SK-N-SH (cell line): ENCODE measurements around the gene CLIC5.

ENCODE experiments used
- CHD2 ChIP-seq: fragments of 150-350 bp; IDR thresholded peaks from 2 replicates; pipeline ENCODE4 v1.6.1; 2018; ENCODE audit warnings: low read length; ENCODE audit not compliant: partially characterized antibody
- ELF1 ChIP-seq: IDR thresholded peaks from 2 replicates; pipeline ENCODE4 v1.4.0; 2012
- EP300 ChIP-seq, 2 experiments: IDR thresholded peaks; 2 replicates each; pipeline versions ENCODE4 v1.4.0 to v1.6.1; 2012; ENCODE audit warnings: borderline replicate concordance in 1 of 2, low read depth in 1 of 2, low read length in 1 of 2
- FOXM1 ChIP-seq: IDR thresholded peaks from 2 replicates; pipeline ENCODE4 v1.4.0; 2012; ENCODE audit warnings: low read depth, mild to moderate bottlenecking
- GABPA ChIP-seq: IDR thresholded peaks from 2 replicates; pipeline ENCODE4 v1.4.0; 2012; ENCODE audit warnings: low read depth, mild to moderate bottlenecking
- POLR2AphosphoS5 ChIP-seq: IDR thresholded peaks from 2 replicates; pipeline ENCODE4 v1.6.1; 2012; ENCODE audit warnings: low read depth, low read length
- RCOR1 ChIP-seq: fragments of 150-350 bp; IDR thresholded peaks from 2 replicates; pipeline ENCODE4 v1.6.1; 2017; ENCODE audit warnings: antibody characterized with exemption, low read length
- SMC3 ChIP-seq: IDR thresholded peaks from 2 replicates; pipeline ENCODE4 v1.6.1; 2012; ENCODE audit warnings: low read depth, low read length, improper control_type of control experiment
- TCF12 ChIP-seq: IDR thresholded peaks from 2 replicates; pipeline ENCODE4 v1.4.0; 2012
- YY1 ChIP-seq: IDR thresholded peaks from 2 replicates; pipeline ENCODE4 v1.4.0; 2012; ENCODE audit warnings: low read depth, mild to moderate bottlenecking
- TF ChIP-seq, protein P1 (sequence below): fragments of 200-600 bp; sonication (generic); IDR thresholded peaks from 2 replicates; pipeline ENCODE4 v1.6.1; 2017; ENCODE audit warnings: antibody characterized with exemption, mild to moderate bottlenecking, moderate library complexity
- TF ChIP-seq, protein P2 (sequence below): IDR thresholded peaks from 2 replicates; pipeline ENCODE4 v1.4.0; 2012; ENCODE audit warnings: low read depth, borderline replicate concordance
- TF ChIP-seq, protein P3 (sequence below): IDR thresholded peaks from 2 replicates; pipeline ENCODE4 v1.6.1; 2012; ENCODE audit warnings: mild to moderate bottlenecking, low read depth, low read length, moderate library complexity
- TF ChIP-seq, protein P4 (sequence below): fragments of 150-350 bp; IDR thresholded peaks from 2 replicates; pipeline ENCODE4 v1.6.1; 2017; ENCODE audit warnings: antibody characterized with exemption, low read length, low read depth, borderline replicate concordance

DNA sequence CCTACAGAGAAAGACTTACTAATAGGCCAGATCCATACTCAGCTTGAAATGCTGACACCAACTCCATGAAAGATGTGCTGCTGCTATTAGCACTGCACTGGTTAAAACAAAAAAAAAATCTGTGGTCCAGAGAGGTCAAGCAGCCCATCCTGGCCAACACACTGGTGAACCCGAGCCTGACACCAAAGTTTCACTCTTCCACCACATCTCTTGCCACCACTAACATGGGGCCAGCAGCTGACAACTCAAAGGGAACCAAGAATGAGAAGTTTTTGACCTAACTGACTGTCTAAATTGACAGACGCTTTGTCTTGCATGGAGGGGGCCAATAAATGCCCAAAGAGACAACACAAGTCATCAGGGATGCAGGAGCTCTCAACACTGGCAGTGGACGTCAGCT lies 5.4 kb downstream of the CLIC5 start:
- TF ChIP-seq, protein P1, sequence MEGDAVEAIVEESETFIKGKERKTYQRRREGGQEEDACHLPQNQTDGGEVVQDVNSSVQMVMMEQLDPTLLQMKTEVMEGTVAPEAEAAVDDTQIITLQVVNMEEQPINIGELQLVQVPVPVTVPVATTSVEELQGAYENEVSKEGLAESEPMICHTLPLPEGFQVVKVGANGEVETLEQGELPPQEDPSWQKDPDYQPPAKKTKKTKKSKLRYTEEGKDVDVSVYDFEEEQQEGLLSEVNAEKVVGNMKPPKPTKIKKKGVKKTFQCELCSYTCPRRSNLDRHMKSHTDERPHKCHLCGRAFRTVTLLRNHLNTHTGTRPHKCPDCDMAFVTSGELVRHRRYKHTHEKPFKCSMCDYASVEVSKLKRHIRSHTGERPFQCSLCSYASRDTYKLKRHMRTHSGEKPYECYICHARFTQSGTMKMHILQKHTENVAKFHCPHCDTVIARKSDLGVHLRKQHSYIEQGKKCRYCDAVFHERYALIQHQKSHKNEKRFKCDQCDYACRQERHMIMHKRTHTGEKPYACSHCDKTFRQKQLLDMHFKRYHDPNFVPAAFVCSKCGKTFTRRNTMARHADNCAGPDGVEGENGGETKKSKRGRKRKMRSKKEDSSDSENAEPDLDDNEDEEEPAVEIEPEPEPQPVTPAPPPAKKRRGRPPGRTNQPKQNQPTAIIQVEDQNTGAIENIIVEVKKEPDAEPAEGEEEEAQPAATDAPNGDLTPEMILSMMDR = no peak
- no peak for TF ChIP-seq SMC3
- TF ChIP-seq GABPA = no peak
- TF ChIP-seq EP300 (IDR thresholded peaks at IDR 0.05; ENCODE audit: borderline replicate concordance in 1 of 2, low read depth in 1 of 2, low read length in 1 of 2) = no peak
- TF ChIP-seq, protein P2, sequence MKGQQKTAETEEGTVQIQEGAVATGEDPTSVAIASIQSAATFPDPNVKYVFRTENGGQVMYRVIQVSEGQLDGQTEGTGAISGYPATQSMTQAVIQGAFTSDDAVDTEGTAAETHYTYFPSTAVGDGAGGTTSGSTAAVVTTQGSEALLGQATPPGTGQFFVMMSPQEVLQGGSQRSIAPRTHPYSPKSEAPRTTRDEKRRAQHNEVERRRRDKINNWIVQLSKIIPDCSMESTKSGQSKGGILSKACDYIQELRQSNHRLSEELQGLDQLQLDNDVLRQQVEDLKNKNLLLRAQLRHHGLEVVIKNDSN = no peak
- TF ChIP-seq, protein P3, sequence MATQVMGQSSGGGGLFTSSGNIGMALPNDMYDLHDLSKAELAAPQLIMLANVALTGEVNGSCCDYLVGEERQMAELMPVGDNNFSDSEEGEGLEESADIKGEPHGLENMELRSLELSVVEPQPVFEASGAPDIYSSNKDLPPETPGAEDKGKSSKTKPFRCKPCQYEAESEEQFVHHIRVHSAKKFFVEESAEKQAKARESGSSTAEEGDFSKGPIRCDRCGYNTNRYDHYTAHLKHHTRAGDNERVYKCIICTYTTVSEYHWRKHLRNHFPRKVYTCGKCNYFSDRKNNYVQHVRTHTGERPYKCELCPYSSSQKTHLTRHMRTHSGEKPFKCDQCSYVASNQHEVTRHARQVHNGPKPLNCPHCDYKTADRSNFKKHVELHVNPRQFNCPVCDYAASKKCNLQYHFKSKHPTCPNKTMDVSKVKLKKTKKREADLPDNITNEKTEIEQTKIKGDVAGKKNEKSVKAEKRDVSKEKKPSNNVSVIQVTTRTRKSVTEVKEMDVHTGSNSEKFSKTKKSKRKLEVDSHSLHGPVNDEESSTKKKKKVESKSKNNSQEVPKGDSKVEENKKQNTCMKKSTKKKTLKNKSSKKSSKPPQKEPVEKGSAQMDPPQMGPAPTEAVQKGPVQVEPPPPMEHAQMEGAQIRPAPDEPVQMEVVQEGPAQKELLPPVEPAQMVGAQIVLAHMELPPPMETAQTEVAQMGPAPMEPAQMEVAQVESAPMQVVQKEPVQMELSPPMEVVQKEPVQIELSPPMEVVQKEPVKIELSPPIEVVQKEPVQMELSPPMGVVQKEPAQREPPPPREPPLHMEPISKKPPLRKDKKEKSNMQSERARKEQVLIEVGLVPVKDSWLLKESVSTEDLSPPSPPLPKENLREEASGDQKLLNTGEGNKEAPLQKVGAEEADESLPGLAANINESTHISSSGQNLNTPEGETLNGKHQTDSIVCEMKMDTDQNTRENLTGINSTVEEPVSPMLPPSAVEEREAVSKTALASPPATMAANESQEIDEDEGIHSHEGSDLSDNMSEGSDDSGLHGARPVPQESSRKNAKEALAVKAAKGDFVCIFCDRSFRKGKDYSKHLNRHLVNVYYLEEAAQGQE = no peak
- TF ChIP-seq POLR2AphosphoS5 = no peak
- TF ChIP-seq CHD2 = no peak
- TF ChIP-seq, protein P4, sequence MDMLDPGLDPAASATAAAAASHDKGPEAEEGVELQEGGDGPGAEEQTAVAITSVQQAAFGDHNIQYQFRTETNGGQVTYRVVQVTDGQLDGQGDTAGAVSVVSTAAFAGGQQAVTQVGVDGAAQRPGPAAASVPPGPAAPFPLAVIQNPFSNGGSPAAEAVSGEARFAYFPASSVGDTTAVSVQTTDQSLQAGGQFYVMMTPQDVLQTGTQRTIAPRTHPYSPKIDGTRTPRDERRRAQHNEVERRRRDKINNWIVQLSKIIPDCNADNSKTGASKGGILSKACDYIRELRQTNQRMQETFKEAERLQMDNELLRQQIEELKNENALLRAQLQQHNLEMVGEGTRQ = no peak
- no peak for TF ChIP-seq RCOR1
- TF ChIP-seq TCF12 = no peak
- no peak for TF ChIP-seq YY1
- no peak for TF ChIP-seq ELF1
- no peak for TF ChIP-seq FOXM1
